Tongue (tissue), 2 donors: ENCODE measurements around the gene FAM161B. TPM values are rescaled to one million over a fixed set of nuclear protein-coding genes. Genes with fewer than 3 reads are reported as not detected.
"Not testable (repeated sequence)": the region's sequence is repeated elsewhere in the genome, so short reads cannot be mapped to it uniquely, and the experiment has no call there.

ENCODE experiments used
- DNase-seq: peaks from one replicate; pipeline ENCODE4 v3.0.0-alpha.2; 2015
- total RNA-seq: library from RNA; depleted of rRNA; stranded (reverse); fragments of >200 nt; gene quantifications from one replicate; pipeline ENCODE4 v1.2.3, GENCODE V29; 2014

The FAM161B gene
- total RNA-seq, 1 donor from 2014 or later, result 4.9 TPM

DNA sequence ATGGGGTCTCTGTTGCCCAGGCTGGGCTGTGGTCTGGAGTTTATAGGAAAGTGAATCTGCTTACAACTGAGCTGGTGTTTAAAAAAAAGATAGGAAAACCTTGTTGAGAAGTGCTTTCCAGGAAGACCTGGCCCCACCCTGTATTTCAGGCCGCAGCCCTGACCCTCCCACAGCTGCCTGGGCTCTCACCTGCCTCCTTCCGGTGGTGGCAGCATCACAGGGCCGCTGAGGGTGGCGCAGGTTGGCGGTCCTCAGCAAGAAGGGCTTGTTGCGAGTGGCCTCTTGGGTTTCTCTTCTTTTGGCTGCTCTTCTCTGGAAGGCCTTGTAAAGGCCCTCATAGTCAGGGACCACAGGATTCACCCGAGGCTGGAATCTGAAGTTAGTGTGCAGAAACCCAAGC lies 7.7 kb downstream of the FAM161B start:
- no peak for DNase-seq

DNA sequence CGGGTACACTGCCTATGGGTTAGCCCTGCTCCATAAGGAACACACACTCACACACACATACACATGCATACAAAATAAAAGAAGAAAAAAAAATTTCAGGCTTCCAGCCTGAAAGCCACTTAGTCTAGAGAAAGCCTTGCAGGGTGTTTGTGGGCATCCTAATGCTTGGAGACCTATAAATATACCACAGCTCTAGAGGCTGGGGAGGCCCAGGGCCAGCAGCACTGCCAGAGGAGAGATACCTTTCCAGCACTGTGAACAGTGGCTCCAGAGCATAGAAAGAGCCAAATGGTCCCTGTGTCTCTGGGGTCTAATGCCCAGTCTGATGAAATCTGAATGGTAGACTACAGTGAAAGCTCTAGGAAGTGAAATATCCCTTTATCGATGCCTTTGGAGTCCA lies 12.9 kb downstream of the FAM161B start:
- DNase-seq, result no peak

GRCh38 chr14:73936548-73936947 lies 13.3 kb downstream of the FAM161B start:
- no peak for DNase-seq

DNA sequence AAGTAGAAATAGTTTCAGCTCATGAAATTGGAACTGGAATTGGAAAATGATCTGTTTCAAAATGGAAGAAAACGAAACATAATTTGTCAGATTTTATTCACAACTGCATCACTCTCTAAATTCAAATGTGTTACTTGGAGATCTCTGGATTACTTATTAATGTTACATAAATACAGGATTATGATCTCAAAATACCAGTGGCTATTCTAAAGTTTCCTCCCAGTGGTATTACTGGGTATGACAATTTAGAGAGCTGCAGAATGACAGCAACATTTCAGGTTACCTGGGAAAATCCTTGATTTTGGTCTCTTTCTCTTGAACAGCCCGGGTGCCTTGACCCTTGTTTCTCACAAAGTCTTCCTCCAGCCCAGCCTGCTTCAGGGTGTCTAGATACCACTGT lies 14.2 kb downstream of the FAM161B start:
- DNase-seq, result no peak

GRCh38 chr14:73924337-73924736 lies 25.6 kb downstream of the FAM161B start:
- DNase-seq, result no peak

- DNase-seq, result not testable (repeated sequence)
Measured at GRCh38 chr14:73919457-73919856, 30.4 kb downstream of the FAM161B start.

DNA sequence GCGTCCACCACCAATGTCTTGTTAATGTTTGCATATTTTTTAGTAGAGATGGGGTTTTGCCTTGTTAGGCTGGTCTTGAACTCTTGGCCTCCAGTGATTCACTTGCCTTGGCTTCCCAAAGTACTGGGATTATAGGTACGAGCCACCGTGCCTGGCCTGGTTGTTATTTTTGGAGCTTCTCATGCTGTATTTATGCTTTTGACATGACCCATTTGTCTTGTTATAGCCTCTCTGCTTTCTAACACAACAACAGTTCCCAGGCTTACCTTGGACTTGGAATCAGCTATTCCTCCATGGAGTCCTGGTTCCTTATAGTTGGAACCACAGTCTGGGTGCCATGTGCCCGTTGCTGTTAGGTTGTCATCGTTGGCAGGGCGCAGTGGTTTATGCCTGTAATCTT lies 33.6 kb downstream of the FAM161B start:
- DNase-seq, result no peak

GRCh38 chr14:73913256-73913655 lies 36.6 kb downstream of the FAM161B start:
- no peak for DNase-seq

- no peak for DNase-seq
Measured at GRCh38 chr14:73909681-73910080, 40.2 kb downstream of the FAM161B start.

DNA sequence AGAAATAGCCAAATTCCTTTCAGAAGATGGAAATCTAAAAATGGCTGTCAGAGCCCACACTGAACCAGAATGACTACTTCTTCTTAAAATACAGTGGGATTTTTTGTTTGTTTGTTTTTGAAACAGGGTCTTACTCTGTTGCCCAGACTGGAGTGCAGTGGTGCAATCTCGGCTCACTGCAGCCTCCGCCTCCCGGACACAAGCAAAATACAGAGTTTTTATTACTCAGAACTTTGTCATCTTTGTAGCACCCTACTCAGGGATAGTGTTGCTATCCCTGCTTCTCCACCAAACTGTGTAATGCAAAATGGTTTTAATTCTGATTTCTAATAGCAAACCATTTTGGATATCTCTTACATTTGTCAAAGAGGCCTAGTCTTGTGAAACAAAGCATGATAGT lies 46.9 kb downstream of the FAM161B start:
- DNase-seq, result no peak

DNA sequence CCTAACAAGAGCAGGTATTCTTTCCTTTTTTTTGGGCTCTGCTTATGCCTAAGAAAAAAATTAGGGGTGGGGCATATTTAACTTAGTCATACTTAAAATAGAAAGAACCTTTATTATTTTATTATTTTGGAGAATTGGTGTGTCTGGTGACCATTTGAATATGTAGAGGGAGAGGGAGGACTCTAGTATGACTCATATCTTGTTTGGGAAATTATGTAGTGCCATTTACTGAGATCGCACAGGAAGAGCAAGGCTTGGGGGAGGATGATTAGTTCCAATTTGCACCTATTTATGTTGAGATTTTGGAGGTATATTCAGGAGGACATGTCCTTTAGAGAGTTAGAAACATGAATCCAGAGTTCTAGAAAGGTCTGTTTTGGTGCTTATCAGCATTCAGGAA lies 53.4 kb downstream of the FAM161B start:
- no peak for DNase-seq

DNA sequence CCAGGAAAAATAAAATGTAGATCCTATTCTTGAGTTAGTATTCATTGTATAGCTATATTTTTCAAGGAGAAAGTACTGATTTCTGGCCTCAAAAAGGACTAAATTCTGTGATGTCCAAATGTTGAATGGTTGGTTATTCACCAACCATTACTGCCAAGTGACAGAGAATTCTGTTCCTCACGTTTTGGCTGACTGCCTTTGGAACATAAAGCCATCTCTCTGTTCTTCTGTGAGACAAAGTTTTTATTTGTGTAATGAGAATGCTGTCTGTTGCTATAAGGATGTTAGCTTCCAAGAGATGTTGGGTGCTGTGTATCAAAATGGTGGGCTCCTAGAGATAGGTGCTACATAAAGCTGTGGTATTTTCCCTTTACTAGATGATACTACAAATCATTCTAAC lies 54.0 kb downstream of the FAM161B start:
- no peak for DNase-seq

GRCh38 chr14:73894180-73894687 lies 55.7 kb downstream of the FAM161B start:
- DNase-seq, result not testable (repeated sequence)

DNA sequence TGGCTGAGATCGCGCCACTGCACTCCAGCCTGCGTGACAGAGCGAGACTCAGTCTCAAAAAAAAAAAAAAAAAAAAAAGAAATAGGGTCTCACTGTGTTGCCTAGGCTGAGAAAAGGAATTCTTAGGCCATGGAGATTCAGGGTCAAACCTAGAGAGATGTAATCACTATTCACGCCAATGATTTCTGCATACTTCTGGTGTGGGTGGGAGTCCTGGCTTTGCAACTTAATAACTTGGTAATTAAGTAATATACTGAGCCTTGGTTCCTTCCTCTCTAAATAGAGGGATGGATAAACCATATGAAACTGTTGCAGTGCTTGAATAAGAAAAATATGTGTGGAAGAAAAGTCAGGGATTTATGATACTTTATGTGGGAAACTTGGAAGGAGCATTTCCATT lies 60.5 kb downstream of the FAM161B start:
- no peak for DNase-seq

DNA sequence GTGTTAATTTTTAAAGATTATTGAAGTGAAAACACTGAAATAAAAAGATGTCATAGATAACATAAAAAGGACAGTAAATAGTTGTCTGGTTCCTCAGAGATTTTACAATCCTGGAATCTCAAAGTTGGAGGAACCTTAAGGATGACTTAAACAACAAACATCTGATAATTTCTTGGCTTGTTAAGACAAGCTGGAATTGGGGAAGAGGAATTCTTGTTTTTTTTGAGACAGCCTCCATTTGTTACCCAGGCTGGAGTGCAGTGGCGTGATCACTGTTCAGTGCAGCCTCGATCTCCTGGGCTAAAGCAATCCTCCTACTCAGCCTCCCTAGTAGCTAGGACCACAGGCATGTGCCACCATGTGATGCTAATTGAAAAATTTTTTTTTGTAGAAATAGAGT lies 60.9 kb downstream of the FAM161B start:
- no peak for DNase-seq

GRCh38 chr14:73888460-73888725 lies 61.5 kb downstream of the FAM161B start:
- DNase-seq, result no peak

GRCh38 chr14:73887694-73888459 lies 62.0 kb downstream of the FAM161B start:
- peak; percentile 6 for DNase-seq

GRCh38 chr14:73887318-73887616 lies 62.6 kb downstream of the FAM161B start:
- no peak for DNase-seq

DNA sequence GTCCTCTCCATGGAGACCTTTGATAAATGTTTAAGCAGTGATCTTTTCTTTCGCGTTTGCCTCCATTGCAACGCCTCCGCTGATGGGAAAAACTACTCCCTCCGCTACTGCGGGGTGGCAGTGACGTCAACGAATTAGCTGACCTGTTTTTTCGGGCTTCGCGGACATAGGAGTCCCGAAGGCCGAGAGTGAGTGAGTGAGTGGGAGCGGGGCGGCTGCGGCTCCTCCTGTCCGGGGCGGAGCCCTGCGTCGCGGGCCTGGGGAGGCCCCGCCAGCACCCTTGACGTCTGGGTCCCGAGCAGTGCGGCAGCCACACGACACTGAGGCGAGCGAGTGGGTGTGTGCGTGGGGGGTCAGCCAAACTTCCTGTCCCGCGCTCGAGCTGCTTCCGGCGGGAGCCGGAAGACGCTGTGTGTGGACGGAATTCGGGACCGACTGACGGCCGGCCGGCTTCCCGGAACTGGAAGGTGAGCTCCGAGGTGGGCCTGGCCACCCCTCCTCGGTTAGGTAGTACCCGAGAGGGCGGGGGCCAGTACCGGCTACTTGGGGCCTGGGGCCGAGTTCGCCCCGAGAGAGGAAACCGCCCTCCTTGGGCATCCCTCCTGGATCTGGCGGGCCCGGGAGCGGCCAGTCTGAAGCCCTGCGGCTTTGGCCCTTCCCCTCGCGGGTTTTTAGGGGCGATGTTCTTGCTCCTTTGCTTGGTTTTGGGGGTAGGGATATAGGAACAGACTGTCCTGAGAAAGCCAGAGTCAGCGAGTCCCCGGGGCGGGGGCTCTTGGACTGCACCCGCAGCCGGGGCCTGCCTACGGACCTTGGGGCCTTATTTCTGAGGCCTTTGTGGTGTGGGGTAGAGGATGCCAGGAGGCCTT lies 63.2 kb downstream of the FAM161B start, which contains the start of gene ZNF410:
Gene ZNF410, plus strand, starts transcription at position 411 of the 869 bp plus-strand sequence. CDS start 5,317 bp downstream, outside the sequence.
- peak; percentile 97 for DNase-seq

DNA sequence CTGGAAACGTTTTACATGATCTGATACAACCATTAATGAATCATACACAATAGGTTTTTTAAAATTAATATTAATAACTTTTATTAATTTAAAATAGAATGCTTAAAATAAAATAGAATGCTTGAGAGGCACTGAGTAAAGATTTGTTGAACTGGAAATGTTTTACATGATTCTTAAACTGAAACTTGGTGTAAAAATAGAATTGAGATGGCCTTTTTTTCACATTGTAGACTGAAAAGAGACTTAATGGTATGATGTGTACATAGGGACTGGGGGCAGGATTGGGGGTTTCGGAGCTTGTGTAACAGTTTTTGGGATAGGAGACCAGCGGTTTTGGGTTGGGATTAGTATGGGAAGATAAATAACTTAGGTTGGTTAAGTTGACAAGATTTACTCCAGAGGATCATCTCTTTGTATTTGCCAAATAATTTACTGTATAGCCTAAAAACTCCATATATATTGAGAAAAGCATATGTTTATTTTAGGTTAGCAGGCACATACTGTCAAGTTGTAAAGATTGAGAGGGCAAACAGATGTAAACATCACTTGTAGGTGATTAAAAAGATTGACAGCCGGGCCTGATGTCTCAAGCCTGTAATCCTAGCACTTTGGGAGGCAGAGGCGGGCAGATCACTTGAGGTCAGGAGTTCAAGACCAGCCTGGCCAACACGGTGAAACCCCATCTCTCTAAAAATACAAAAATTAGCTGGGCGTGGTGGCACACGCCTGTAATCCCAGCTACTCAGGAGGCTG lies 65.3 kb downstream of the FAM161B start:
- no peak for DNase-seq
